ENCODE measurements around the gene CAMK2G.

Gene CAMK2G

DNA sequence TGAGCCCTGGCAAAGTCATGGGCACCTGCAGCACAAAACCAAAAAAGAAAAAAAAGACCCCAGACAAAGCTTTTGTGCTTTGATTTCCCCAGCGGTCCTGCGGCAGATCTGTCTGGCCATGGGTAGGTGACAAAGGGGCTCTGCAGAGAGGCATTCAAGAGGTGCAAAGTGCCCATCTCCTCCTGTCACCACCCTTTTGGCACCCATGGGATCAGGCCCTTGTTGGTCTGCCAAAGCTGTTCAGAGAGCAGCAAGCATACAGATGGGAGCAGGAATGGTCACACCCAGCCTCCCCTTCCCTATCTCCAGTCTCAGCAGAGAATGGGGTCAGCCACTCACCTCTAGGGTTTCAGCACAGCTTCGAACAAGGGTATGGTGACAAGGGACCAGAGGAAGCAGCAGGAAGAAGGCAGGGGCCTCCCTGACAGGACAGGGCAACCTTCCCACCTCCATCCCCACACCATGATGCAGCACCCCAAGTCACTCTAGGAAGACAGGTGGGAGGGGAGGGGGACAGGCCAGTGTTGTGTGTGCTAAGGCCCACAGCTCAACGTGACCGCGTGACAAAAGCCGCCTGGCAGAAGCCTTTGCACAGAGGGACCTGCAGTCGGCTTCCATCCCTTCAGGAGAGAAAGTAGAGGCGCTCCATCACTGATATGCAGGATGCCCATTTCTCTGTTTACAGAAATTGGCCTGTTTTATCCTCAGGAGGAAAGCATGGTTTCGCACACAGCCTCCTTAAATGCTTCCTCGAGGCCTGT is 6.3 kb downstream of the CAMK2G start:
- Histone ChIP-seq H3K9ac (ENCODE audit: low read depth, low read length) (no peak overlapping the region), H3K9me3 (ENCODE audit: insufficient read depth, low read length, severe bottlenecking) (no peaks in the 10 kb centered on the region), H3K27ac (ENCODE audit: low read length) (no peak overlapping the region), H3K4me2 (ENCODE audit: insufficient read depth, low read length) (no peak overlapping the region), H4K20me1 (ENCODE audit: insufficient read depth, low read length) (peaks cover 60% of the 10 kb centered on the region), H2AFZ (ENCODE audit: low read depth, low read length) (no peak overlapping the region), H3K79me2 (ENCODE audit: insufficient read depth, low read length) (peaks cover 70% of the 10 kb centered on the region), H3K4me3 (ENCODE audit: low read depth in 1 of 2, low read length in 2 of 2) (no peak overlapping the region), H3K27me3 (ENCODE audit: insufficient read depth, low read length, poor library complexity) (no peaks in the 10 kb centered on the region), H3K4me1 (ENCODE audit: insufficient read depth, low read length) (peaks cover 49% of the 10 kb centered on the region), H3K36me3 (ENCODE audit: insufficient read depth, low read length) (peaks cover 76% of the 10 kb centered on the region)
- no peak for TF ChIP-seq EZH2 (IDR thresholded peaks at IDR 0.05; ENCODE audit: borderline replicate concordance, low read depth, low read length, severe bottlenecking)
- TF ChIP-seq, protein P1, sequence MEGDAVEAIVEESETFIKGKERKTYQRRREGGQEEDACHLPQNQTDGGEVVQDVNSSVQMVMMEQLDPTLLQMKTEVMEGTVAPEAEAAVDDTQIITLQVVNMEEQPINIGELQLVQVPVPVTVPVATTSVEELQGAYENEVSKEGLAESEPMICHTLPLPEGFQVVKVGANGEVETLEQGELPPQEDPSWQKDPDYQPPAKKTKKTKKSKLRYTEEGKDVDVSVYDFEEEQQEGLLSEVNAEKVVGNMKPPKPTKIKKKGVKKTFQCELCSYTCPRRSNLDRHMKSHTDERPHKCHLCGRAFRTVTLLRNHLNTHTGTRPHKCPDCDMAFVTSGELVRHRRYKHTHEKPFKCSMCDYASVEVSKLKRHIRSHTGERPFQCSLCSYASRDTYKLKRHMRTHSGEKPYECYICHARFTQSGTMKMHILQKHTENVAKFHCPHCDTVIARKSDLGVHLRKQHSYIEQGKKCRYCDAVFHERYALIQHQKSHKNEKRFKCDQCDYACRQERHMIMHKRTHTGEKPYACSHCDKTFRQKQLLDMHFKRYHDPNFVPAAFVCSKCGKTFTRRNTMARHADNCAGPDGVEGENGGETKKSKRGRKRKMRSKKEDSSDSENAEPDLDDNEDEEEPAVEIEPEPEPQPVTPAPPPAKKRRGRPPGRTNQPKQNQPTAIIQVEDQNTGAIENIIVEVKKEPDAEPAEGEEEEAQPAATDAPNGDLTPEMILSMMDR (IDR thresholded peaks at IDR 0.05; ENCODE audit: borderline replicate concordance, extremely low read depth, low read length, poor library complexity, severe bottlenecking), result no peak
- DNase-seq, result no peak
- no peak for ATAC-seq (ENCODE audit: insufficient read depth, low read depth)

DNA sequence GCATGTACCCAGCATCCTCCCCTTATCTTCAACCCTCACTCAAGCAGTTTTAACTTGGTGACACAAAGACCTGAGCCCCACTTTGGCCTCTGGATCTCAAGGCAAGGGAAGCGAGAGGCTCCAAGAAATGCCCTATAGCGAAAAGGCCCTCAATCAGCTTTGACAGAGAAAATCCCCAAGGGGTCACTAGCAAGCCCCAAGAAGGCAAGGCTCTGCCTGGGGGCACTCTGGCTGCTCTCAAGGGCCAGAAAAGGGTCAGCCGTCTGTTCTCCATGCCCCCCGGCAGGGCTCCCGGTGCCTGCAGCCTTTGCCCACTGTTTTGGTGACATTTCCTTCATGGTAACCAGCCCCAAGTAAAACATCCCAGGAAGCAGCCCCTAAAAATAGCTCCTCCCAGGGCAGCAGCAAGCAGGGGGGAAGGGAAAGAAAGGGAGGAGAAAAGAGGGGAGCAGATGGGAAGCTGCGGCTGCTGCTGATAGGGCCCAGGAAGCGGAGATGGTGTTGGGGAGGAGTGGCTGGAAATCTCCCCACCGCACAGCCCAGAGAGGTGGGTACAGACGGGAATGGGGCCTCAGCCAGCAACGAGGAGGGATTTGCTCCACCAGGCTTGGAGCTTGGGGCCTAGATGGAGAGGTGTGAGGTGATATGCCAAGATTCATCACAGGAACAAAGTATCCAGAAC is 7.1 kb downstream of the CAMK2G start:
- Histone ChIP-seq H3K4me1 (ENCODE audit: insufficient read depth, low read length) (peaks cover 41% of the 10 kb centered on the region), H3K4me2 (ENCODE audit: insufficient read depth, low read length) (no peak overlapping the region), H3K9me3 (ENCODE audit: insufficient read depth, low read length, severe bottlenecking) (no peaks in the 10 kb centered on the region), H2AFZ (ENCODE audit: low read depth, low read length) (no peak overlapping the region), H3K9ac (ENCODE audit: low read depth, low read length) (no peak overlapping the region), H3K4me3 (ENCODE audit: low read depth in 1 of 2, low read length in 2 of 2) (no peak overlapping the region), H3K36me3 (ENCODE audit: insufficient read depth, low read length) (peaks cover 77% of the 10 kb centered on the region), H3K27ac (ENCODE audit: low read length) (peak overlapping the region; percentile 86; the same call in 1 of the 2 replicates), H3K79me2 (ENCODE audit: insufficient read depth, low read length) (peaks cover 70% of the 10 kb centered on the region), H4K20me1 (ENCODE audit: insufficient read depth, low read length) (peaks cover 60% of the 10 kb centered on the region), H3K27me3 (ENCODE audit: insufficient read depth, low read length, poor library complexity) (no peaks in the 10 kb centered on the region)
- DNase-seq (no peak), ATAC-seq (ENCODE audit: insufficient read depth, low read depth) (no peak)
- TF ChIP-seq, protein P1 (IDR thresholded peaks at IDR 0.05; ENCODE audit: borderline replicate concordance, extremely low read depth, low read length, poor library complexity, severe bottlenecking), result no peak
- TF ChIP-seq EZH2 (IDR thresholded peaks at IDR 0.05; ENCODE audit: borderline replicate concordance, low read depth, low read length, severe bottlenecking), result no peak

DNA sequence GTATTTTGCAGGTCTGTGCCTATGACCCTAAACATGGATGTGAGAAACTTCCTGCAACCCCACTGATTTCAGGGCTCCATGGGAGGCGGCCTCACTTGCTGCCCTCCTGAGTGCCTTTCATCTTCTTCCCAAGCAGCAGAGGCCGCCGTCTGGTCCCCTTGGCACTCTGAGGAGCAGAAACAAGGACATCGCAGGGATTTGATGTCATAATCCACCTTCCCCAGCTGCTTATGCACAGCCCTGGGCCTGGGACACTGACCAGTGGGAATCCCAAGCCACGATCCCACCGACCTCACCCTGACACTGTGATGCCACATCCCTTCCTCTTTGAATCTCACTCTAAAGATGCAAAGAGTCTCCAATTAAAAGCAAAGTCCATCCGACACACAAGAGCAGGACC is 7.7 kb downstream of the CAMK2G start:
- Histone ChIP-seq H3K9me3 (ENCODE audit: insufficient read depth, low read length, severe bottlenecking) (no peaks in the 10 kb centered on the region), H3K4me3 (ENCODE audit: low read depth in 1 of 2, low read length in 2 of 2) (no peak overlapping the region), H3K36me3 (ENCODE audit: insufficient read depth, low read length) (peaks cover 74% of the 10 kb centered on the region), H3K4me2 (ENCODE audit: insufficient read depth, low read length) (peak overlapping the region; percentile 46; the same call in 1 of the 2 replicates), H3K79me2 (ENCODE audit: insufficient read depth, low read length) (peaks cover 67% of the 10 kb centered on the region), H3K27ac (ENCODE audit: low read length) (peak overlapping the region; percentile 86), H3K27me3 (ENCODE audit: insufficient read depth, low read length, poor library complexity) (no peaks in the 10 kb centered on the region), H4K20me1 (ENCODE audit: insufficient read depth, low read length) (peaks cover 53% of the 10 kb centered on the region), H2AFZ (ENCODE audit: low read depth, low read length) (no peak overlapping the region), H3K4me1 (ENCODE audit: insufficient read depth, low read length) (peaks cover 35% of the 10 kb centered on the region), H3K9ac (ENCODE audit: low read depth, low read length) (peak overlapping the region; percentile 41)
- DNase-seq, result no peak
- TF ChIP-seq, protein P1 (IDR thresholded peaks at IDR 0.05; ENCODE audit: borderline replicate concordance, extremely low read depth, low read length, poor library complexity, severe bottlenecking), result no peak
- no peak for TF ChIP-seq EZH2 (IDR thresholded peaks at IDR 0.05; ENCODE audit: borderline replicate concordance, low read depth, low read length, severe bottlenecking)
- ATAC-seq (ENCODE audit: insufficient read depth, low read depth), result no peak
